ENCODE measurements around the gene CGREF1.

Gene CGREF1

GRCh38 chr2:27138111-27138510 lies 19.2 kb upstream of the CGREF1 start:
- DNase-seq (ENCODE audit: low read depth in 1 of 2, low spot score in 1 of 2): no peak
- Histone ChIP-seq H3K27ac (replicated peaks) (no peak overlapping the region), H3K4me3 (replicated peaks; ENCODE audit: insufficient read depth, low read length) (no peak overlapping the region), H3K27me3 (ENCODE audit: insufficient read depth, poor library complexity, severe bottlenecking) (no peaks in the 10 kb centered on the region)
- TF ChIP-seq REST (IDR thresholded peaks at IDR 0.05; ENCODE audit: insufficient replicate concordance, low read depth) (no peak), POLR2AphosphoS5 (IDR thresholded peaks at IDR 0.05; ENCODE audit: low read depth) (no peak), CTCF (IDR thresholded peaks at IDR 0.05; ENCODE audit: insufficient read depth, low read length) (no peak), SPI1 (IDR thresholded peaks at IDR 0.05; ENCODE audit: borderline replicate concordance, low read depth) (no peak), GABPA (IDR thresholded peaks at IDR 0.05; ENCODE audit: low read depth) (no peak)

- H3K27ac ChIP-seq (replicated peaks): no peak overlapping the region
- H3K27me3 ChIP-seq (ENCODE audit: insufficient read depth, poor library complexity, severe bottlenecking): no peaks in the 10 kb centered on the region
- DNase-seq (ENCODE audit: low read depth in 1 of 2, low spot score in 1 of 2): no peak
- TF ChIP-seq POLR2AphosphoS5 (IDR thresholded peaks at IDR 0.05; ENCODE audit: low read depth) (no peak), SPI1 (IDR thresholded peaks at IDR 0.05; ENCODE audit: borderline replicate concordance, low read depth) (no peak), CTCF (IDR thresholded peaks at IDR 0.05; ENCODE audit: insufficient read depth, low read length) (no peak), GABPA (IDR thresholded peaks at IDR 0.05; ENCODE audit: low read depth) (no peak), REST (IDR thresholded peaks at IDR 0.05; ENCODE audit: insufficient replicate concordance, low read depth) (no peak)
- no peak overlapping the region for H3K4me3 ChIP-seq (replicated peaks; ENCODE audit: insufficient read depth, low read length)
These were observed 18.5 kb upstream of the CGREF1 start for GRCh38 chr2:27137322-27137935.

GRCh38 chr2:27136751-27137150 lies 17.8 kb upstream of the CGREF1 start:
- TF ChIP-seq GABPA (IDR thresholded peaks at IDR 0.05; ENCODE audit: low read depth) (no peak), REST (IDR thresholded peaks at IDR 0.05; ENCODE audit: insufficient replicate concordance, low read depth) (no peak), CTCF (IDR thresholded peaks at IDR 0.05; ENCODE audit: insufficient read depth, low read length) (no peak), POLR2AphosphoS5 (IDR thresholded peaks at IDR 0.05; ENCODE audit: low read depth) (no peak), SPI1 (IDR thresholded peaks at IDR 0.05; ENCODE audit: borderline replicate concordance, low read depth) (no peak)
- H3K27ac ChIP-seq (replicated peaks): no peak overlapping the region
- no peak for DNase-seq (ENCODE audit: low read depth in 1 of 2, low spot score in 1 of 2)
- H3K4me3 ChIP-seq (replicated peaks; ENCODE audit: insufficient read depth, low read length): no peak overlapping the region
- no peaks in the 10 kb centered on the region for H3K27me3 ChIP-seq (ENCODE audit: insufficient read depth, poor library complexity, severe bottlenecking)

All from HL-60 (cell line).